Peyer's patch (tissue), 4 donors: Measurements from ENCODE around the gene EFNA4.

ENCODE experiments used
- POLR2A ChIP-seq, 2 donors: fragments of 450-650 bp; IDR thresholded peaks; one replicate each; pipeline ENCODE4 v1.5.1; 2017; ENCODE audit warnings: antibody characterized with exemption in 2 of 2, mild to moderate bottlenecking in 2 of 2, moderate library complexity in 2 of 2
- TF ChIP-seq, protein P1 (sequence below), 6 experiments: fragments of 450-650 bp in 4 of 6; fragments of 200-600 bp in 2 of 6; sonication (generic) in 1 of 6; IDR thresholded peaks; one replicate each; pipeline ENCODE4 v1.5.1; 2017 to 2019; ENCODE audit warnings: antibody characterized with exemption in 6 of 6, mild to moderate bottlenecking in 3 of 6, moderate library complexity in 1 of 6

DNA sequence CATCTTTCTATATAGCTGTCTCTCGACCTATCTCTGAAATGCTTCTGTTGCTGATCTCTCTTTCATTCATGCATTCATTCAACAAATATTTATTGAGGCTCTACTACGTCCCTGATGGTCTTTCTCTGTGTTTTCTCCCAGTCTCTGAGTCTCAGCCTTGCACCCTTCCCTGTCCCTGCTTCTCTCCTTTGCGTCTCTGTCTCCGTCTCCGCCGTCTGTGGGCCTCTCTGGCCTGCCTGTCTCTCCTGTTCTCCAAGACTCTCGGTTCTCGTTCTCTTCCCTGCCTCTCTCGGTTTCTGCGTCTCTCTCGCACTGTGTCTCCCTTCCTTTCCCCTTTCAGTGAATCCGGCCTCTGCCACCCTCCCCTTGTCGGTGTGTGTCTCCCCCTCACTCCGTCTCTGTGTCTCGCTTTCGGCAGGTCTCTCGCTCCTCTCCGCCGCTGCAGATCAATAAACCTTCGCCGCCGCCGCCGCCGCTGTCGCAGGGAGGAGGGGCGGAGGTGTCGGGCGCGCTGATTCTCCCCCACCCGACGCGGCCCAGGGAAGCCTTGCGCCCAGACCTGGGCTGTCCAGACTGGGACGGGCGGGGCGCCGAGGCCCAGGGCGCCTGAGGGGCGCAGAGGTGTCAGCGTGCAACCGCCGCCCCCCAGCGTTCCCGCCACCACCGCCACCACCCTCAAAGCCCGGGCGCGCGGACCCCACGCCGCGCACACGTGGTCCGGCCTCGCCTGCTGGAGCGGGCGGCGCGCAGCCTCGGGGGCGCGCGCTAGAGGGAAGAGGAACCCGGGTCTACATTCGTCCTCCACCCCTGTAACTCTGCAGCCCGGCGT, 18.1 kb downstream of the EFNA4 start:
- TF ChIP-seq, protein P1, sequence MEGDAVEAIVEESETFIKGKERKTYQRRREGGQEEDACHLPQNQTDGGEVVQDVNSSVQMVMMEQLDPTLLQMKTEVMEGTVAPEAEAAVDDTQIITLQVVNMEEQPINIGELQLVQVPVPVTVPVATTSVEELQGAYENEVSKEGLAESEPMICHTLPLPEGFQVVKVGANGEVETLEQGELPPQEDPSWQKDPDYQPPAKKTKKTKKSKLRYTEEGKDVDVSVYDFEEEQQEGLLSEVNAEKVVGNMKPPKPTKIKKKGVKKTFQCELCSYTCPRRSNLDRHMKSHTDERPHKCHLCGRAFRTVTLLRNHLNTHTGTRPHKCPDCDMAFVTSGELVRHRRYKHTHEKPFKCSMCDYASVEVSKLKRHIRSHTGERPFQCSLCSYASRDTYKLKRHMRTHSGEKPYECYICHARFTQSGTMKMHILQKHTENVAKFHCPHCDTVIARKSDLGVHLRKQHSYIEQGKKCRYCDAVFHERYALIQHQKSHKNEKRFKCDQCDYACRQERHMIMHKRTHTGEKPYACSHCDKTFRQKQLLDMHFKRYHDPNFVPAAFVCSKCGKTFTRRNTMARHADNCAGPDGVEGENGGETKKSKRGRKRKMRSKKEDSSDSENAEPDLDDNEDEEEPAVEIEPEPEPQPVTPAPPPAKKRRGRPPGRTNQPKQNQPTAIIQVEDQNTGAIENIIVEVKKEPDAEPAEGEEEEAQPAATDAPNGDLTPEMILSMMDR (IDR thresholded peaks at IDR 0.05): no peak
- no peak for TF ChIP-seq POLR2A (IDR thresholded peaks at IDR 0.05)
